Measurements from ENCODE around the gene ACOXL. TPM values are rescaled to one million over a fixed set of nuclear protein-coding genes. Genes with fewer than 3 reads are reported as not detected.

ACOXL gene
- total and polyA plus RNA-seq, 2 experiments from 2014 or later: not detected

DNA sequence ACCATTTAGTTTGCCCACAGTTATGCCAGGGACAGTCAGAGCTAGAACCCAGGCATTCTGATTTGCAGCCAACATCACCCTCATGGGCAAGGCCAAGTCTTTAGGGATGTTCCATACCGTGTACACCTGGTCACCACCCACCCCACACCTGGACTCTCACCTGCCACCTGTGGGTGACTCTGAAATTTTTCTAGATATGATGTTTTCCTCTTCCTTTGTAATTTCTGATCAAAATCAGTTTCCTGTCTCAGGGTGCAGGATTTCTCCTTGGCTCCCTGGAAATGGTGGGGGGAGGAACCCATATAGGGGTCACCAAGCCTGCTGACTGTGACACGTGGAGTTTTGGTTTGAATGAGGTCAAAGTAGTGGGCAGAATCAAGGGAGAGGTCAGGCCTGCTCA lies 138.2 kb downstream of the ACOXL start:
- no peak overlapping the region for H3K9ac ChIP-seq
- H3K79me2 ChIP-seq (ENCODE audit: insufficient read depth): no peaks in the 10 kb centered on the region
- no peaks in the 10 kb centered on the region for H3K9me2 ChIP-seq (ENCODE audit: insufficient read depth)
- H3K27ac ChIP-seq: no peak overlapping the region
- no peaks in the 10 kb centered on the region for H3K4me1 ChIP-seq (ENCODE audit: insufficient read depth)
- H3K4me3 ChIP-seq: no peak overlapping the region
- in situ Hi-C loops (cut with MboI): no loop called here
- no peak for DNase-seq
- 40 to 47% methylated on average over 2 of the region's 2 CpGs for WGBS, 2 experiments (ENCODE audit: low coverage in 1 of 2, low lambda C conversion rate in 2 of 2, missing lambda C conversion rate in 2 of 2)
- no peak overlapping the region for H3K4me2 ChIP-seq (ENCODE audit: unreplicated experiment)
- H3K27me3 ChIP-seq (replicated peaks; ENCODE audit: insufficient read depth): no peaks in the 10 kb centered on the region; the same call in 1 of the 2 replicates
- no peaks in the 10 kb centered on the region for H3K36me3 ChIP-seq (ENCODE audit: low read depth)
- no peaks in the 10 kb centered on the region for H4K20me1 ChIP-seq (ENCODE audit: insufficient read depth)
- H2AFZ ChIP-seq: no peak overlapping the region
- TF ChIP-seq EZH2 (IDR thresholded peaks at IDR 0.05; ENCODE audit: insufficient read depth, poor library complexity, severe bottlenecking) (no peak), EZH2phosphoT487 (IDR thresholded peaks at IDR 0.05; ENCODE audit: insufficient read depth, low read depth) (no peak)
- no peaks in the 10 kb centered on the region for H3K9me3 ChIP-seq (ENCODE audit: low read depth)
- H3F3A ChIP-seq (ENCODE audit: insufficient read depth): no peaks in the 10 kb centered on the region

DNA sequence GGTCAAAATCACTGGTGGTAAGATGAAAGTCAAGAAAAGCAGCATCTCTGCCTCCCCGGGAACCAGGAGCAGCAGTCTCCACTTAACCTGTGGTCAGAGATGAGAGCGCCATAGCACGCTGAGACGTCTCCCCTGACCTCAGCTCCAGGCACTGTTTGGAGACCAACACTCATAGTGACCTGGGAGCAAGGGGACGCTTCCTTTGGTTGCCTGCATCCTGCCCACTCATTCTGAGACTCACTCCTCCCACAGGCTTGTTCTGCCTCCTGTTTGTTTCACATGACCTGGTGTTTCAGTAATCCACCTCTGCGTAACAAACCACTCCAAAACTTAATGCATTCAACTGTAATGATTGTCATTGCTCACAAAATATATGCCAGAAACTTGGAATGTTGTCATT lies 139.3 kb downstream of the ACOXL start:
- Histone ChIP-seq H2AFZ (no peak overlapping the region), H3K27me3 (replicated peaks; ENCODE audit: insufficient read depth) (no peaks in the 10 kb centered on the region; the same call in 1 of the 2 replicates), H3K27ac (no peak overlapping the region), H3K79me2 (ENCODE audit: insufficient read depth) (no peaks in the 10 kb centered on the region), H3K4me1 (ENCODE audit: insufficient read depth) (no peaks in the 10 kb centered on the region), H3K36me3 (ENCODE audit: low read depth) (no peaks in the 10 kb centered on the region), H3K9me2 (ENCODE audit: insufficient read depth) (no peaks in the 10 kb centered on the region), H3K9ac (no peak overlapping the region), H3K4me3 (no peak overlapping the region), H3K9me3 (ENCODE audit: low read depth) (no peaks in the 10 kb centered on the region), H3K4me2 (ENCODE audit: unreplicated experiment) (no peak overlapping the region), H4K20me1 (ENCODE audit: insufficient read depth) (no peaks in the 10 kb centered on the region), H3F3A (ENCODE audit: insufficient read depth) (no peaks in the 10 kb centered on the region)
- TF ChIP-seq EZH2 (IDR thresholded peaks at IDR 0.05; ENCODE audit: insufficient read depth, poor library complexity, severe bottlenecking): no peak
- no peak for TF ChIP-seq EZH2phosphoT487 (IDR thresholded peaks at IDR 0.05; ENCODE audit: insufficient read depth, low read depth)
- WGBS, 2 experiments (ENCODE audit: low coverage in 1 of 2, low lambda C conversion rate in 2 of 2, missing lambda C conversion rate in 2 of 2): 65 to 67% methylated on average over 6 of the region's 6 CpGs
- in situ Hi-C loops (cut with MboI): no loop called here
- no peak for DNase-seq

DNA sequence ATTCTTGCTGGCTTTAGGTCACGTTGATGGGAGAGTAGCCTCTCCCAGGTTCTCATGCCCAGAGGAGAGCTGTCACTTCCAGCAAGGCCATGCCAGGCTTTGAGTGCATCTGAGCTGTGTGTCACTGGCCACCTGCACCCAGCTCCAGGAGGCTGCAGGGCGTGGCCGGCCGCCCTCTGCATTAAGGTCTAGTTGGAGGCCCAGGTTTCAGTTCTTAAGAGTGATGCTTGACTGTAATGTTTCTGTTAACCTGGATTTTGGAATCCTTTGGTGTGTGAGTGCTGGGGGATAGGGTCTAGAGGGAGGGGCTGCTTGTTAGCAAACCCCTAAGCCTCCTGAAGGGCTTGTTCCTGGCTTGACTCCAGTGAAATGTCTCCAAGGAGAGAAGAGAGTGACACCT lies 140.1 kb downstream of the ACOXL start:
- Histone ChIP-seq H3K79me2 (ENCODE audit: insufficient read depth) (no peaks in the 10 kb centered on the region), H3K27me3 (replicated peaks; ENCODE audit: insufficient read depth) (no peaks in the 10 kb centered on the region; the same call in 1 of the 2 replicates), H3K9me3 (ENCODE audit: low read depth) (no peaks in the 10 kb centered on the region), H3K36me3 (ENCODE audit: low read depth) (no peaks in the 10 kb centered on the region), H3K27ac (no peak overlapping the region), H3K9me2 (ENCODE audit: insufficient read depth) (no peaks in the 10 kb centered on the region), H3F3A (ENCODE audit: insufficient read depth) (no peaks in the 10 kb centered on the region), H3K4me2 (ENCODE audit: unreplicated experiment) (no peak overlapping the region), H3K4me1 (ENCODE audit: insufficient read depth) (no peaks in the 10 kb centered on the region), H3K9ac (no peak overlapping the region), H2AFZ (no peak overlapping the region), H3K4me3 (no peak overlapping the region), H4K20me1 (ENCODE audit: insufficient read depth) (no peaks in the 10 kb centered on the region)
- WGBS, 2 experiments (ENCODE audit: low coverage in 1 of 2, low lambda C conversion rate in 2 of 2, missing lambda C conversion rate in 2 of 2): 45 to 58% methylated on average over 4 of the region's 4 CpGs
- TF ChIP-seq EZH2 (IDR thresholded peaks at IDR 0.05; ENCODE audit: insufficient read depth, poor library complexity, severe bottlenecking) (no peak), EZH2phosphoT487 (IDR thresholded peaks at IDR 0.05; ENCODE audit: insufficient read depth, low read depth) (no peak)
- no peak for DNase-seq
- in situ Hi-C loops (cut with MboI): no loop called here

DNA sequence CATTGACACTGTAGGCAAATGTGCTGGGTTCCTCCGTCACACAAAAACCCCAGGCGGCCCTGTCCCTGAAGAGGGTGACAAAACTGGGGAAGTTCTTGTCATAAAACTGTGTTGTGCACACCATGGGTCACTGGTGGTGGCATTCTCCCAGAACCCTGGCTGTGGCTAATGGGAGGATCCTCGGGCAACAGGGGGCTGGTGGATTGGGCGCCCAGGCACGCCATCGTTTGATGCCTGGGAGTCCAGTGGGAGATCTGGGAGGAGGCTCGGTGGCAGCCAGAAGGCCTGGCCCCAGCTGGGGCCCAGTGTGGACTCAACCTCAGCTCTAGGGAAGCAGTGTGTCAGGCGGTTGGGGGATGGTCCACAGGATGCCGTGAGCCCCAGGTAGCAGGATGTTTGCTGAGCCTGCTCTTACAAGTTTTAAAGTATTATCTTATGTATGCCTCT lies 140.7 kb downstream of the ACOXL start:
- Histone ChIP-seq H3F3A (ENCODE audit: insufficient read depth) (no peaks in the 10 kb centered on the region), H3K4me1 (ENCODE audit: insufficient read depth) (no peaks in the 10 kb centered on the region), H3K4me2 (ENCODE audit: unreplicated experiment) (no peak overlapping the region), H3K9me2 (ENCODE audit: insufficient read depth) (no peaks in the 10 kb centered on the region), H3K79me2 (ENCODE audit: insufficient read depth) (no peaks in the 10 kb centered on the region), H3K36me3 (ENCODE audit: low read depth) (no peaks in the 10 kb centered on the region), H3K27me3 (replicated peaks; ENCODE audit: insufficient read depth) (peaks cover 3% of the 10 kb centered on the region; the same call in 1 of the 2 replicates), H4K20me1 (ENCODE audit: insufficient read depth) (no peaks in the 10 kb centered on the region), H2AFZ (no peak overlapping the region), H3K9me3 (ENCODE audit: low read depth) (no peaks in the 10 kb centered on the region), H3K4me3 (no peak overlapping the region), H3K9ac (no peak overlapping the region), H3K27ac (no peak overlapping the region)
- in situ Hi-C loops (cut with MboI): no loop called here
- TF ChIP-seq EZH2phosphoT487 (IDR thresholded peaks at IDR 0.05; ENCODE audit: insufficient read depth, low read depth) (no peak), EZH2 (IDR thresholded peaks at IDR 0.05; ENCODE audit: insufficient read depth, poor library complexity, severe bottlenecking) (no peak)
- 76 to 77% methylated on average over 9 of the region's 9 CpGs for whole genome bisulfite sequencing, 2 experiments (ENCODE audit: low coverage in 1 of 2, low lambda C conversion rate in 2 of 2, missing lambda C conversion rate in 2 of 2)
- DNase-seq: no peak
